Head of caudate nucleus (tissue), 42 donors: Measurements from ENCODE around the gene HTRA3.

Experiments
- DNase-seq, 42 donors: peaks; one replicate each; pipeline versions ENCODE4 v3.0.0 to v3.0.0-alpha.2; 2020 to 2021; ENCODE audit warnings: mixed read lengths in 7 of 42
- intact Hi-C: fragments of 100-400 bp; cut with DNase I; formaldehyde crosslinking; loops from one replicate; pipeline ENCODE4 v1.15.0; 2022

The HTRA3 gene

GRCh38 chr4:8244001-8244757 is 25.4 kb upstream of the HTRA3 start:
- DNase-seq: no peak
- intact Hi-C loops: no loop called here

GRCh38 chr4:8244931-8245460 is 24.6 kb upstream of the HTRA3 start:
- intact Hi-C loops: no loop called here
- DNase-seq: no peak

- intact Hi-C loops: no loop called here
- no peak for DNase-seq
Measured at GRCh38 chr4:8245884-8246833, 23.4 kb upstream of the HTRA3 start.

GRCh38 chr4:8247047-8247930 is 22.3 kb upstream of the HTRA3 start:
- intact Hi-C loops: no loop called here
- no peak for DNase-seq

GRCh38 chr4:8248091-8248490 is 21.5 kb upstream of the HTRA3 start:
- DNase-seq: no peak
- intact Hi-C loops: no loop called here

- DNase-seq: no peak
- intact Hi-C loops: no loop called here
Measured at GRCh38 chr4:8250227-8250626, 19.3 kb upstream of the HTRA3 start.

- no peak for DNase-seq
- intact Hi-C loops: no loop called here
Measured at GRCh38 chr4:8250637-8251036, 18.9 kb upstream of the HTRA3 start.

GRCh38 chr4:8251110-8251883 is 18.3 kb upstream of the HTRA3 start:
- intact Hi-C loops: no loop called here
- DNase-seq: no peak

GRCh38 chr4:8252301-8253173 is 17.0 kb upstream of the HTRA3 start:
- intact Hi-C loops: no loop called here
- no peak for DNase-seq

GRCh38 chr4:8254076-8254475 is 15.5 kb upstream of the HTRA3 start:
- DNase-seq: no peak
- intact Hi-C loops: no loop called here

GRCh38 chr4:8255698-8256441 is 13.7 kb upstream of the HTRA3 start:
- intact Hi-C loops: no loop called here
- DNase-seq: no peak

- no peak for DNase-seq
- intact Hi-C loops: no loop called here
Measured at GRCh38 chr4:8257854-8258253, 11.7 kb upstream of the HTRA3 start.

- no peak for DNase-seq
Measured at GRCh38 chr4:8258552-8259212, 10.9 kb upstream of the HTRA3 start.

GRCh38 chr4:8259743-8260430 is 9.7 kb upstream of the HTRA3 start:
- no peak for DNase-seq
- intact Hi-C loops: no loop called here

More at GRCh38 chr4:8258552-8259212, 10.9 kb upstream of the HTRA3 start:
- intact Hi-C loops: no loop called here

- no peak for DNase-seq
- intact Hi-C loops: no loop called here
Measured at GRCh38 chr4:8260656-8261111, 8.9 kb upstream of the HTRA3 start.
